ENCODE results near the gene CDHR5. TPM values are rescaled to one million over a fixed set of nuclear protein-coding genes. Genes with fewer than 3 reads are reported as not detected.

The CDHR5 gene
- total RNA-seq, 1 donor from 2014 or later: not detected

DNA sequence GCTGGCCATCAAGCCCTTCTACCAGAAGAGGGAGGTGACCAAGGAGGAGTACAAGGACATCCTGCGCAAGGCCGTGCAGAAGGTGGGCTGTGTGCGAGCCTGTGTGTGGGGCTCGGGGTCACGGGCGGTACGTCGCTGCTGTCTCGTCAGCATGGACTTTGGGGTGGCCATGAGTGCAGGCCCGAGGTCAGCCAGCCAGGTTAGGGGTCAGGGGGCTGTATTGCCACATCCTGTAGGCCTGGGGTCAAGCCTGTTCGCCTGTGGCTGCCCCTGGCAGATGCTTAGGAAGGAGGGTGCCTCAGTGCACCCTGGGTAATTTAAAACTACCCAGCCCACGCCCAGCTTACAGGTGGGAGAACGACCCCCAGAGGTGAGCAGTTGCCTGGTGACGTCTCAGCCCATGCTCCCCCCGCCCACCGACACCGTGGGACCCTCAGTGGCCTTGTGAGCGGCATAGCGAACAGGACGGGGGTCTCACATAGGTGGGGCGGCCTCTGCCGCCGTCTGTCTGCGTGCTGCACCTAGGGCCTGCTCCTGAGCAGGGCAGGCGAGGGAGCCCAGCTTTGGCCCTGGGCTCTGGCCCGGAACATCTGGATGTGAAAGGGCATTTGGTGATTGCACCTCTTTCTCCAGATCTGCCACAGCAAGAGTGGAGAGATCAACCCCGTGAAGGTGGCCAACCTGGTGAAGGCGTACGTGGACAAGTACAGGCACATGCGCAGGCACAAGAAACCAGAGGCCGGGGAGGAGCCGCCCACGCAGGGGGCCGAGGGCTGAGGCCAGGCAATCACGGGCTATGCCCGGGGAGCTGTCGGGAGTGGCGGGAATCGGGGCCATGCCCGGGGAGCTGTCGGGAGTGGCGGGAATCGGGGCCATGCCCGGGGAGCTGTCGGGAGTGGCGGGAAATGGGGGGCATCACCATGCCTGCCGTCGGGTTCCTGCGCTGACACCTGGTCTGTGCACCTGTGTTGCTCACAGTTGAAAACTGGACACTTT is 13.5 kb downstream of the CDHR5 start:
- peaks cover 32% of the 10 kb centered on the region for H3F3A ChIP-seq (ENCODE audit: low read depth)
- no peak overlapping the region for H3K9ac ChIP-seq

DNA sequence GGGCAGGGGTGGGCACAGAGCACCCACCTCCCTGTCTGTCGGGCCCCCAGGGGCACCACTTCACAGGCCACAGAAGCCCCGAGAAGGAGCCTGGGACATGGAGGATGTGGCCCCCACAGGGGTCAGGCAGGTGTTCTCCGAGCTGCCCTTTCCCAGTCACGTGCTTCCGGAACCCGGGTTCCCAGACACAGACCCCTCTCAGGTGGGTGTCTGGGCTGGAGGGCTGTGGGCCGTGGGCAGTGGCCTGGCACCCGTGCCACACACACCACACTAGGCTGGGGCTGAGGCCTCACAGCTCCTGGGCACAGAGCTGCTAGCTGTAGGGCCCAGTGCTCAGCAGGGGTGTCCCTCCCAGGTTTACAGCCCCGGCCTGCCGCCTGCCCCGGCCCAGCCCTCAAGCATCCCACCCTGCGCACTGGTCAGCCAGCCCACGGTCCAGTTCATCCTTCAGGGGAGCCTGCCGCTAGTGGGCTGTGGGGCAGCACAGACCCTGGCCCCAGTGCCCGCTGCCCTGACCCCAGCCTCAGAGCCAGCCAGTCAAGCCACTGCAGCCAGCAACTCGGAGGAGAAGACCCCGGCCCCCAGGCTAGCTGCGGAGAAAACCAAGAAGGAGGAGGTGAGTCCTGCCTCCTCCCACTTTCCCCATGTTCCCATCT is 14.5 kb downstream of the CDHR5 start:
- TF ChIP-seq EZH2phosphoT487 (IDR thresholded peaks at IDR 0.05): no peak
- TF ChIP-seq EZH2 (IDR thresholded peaks at IDR 0.05): no peak
- no peak for TF ChIP-seq CTCF (IDR thresholded peaks at IDR 0.05)
- no peaks in the 10 kb centered on the region for H3K9me3 Mint-ChIP-seq
- no peaks in the 10 kb centered on the region for H3K36me3 ChIP-seq

More for the DNA sequence above, 13.5 kb downstream of the CDHR5 start:
- no peaks in the 10 kb centered on the region for H3K9me3 Mint-ChIP-seq
- H3K79me2 ChIP-seq (ENCODE audit: low read depth): peaks cover 2% of the 10 kb centered on the region
- H2AFZ ChIP-seq (replicated peaks): no peak overlapping the region
- H4K20me1 ChIP-seq (ENCODE audit: low read depth): peaks cover 56% of the 10 kb centered on the region
- H3K27me3 ChIP-seq: no peaks in the 10 kb centered on the region
- DNase-seq (ENCODE audit: low spot score): no peak
- peaks cover 17% of the 10 kb centered on the region for H3K27me3 Mint-ChIP-seq (ENCODE audit: insufficient read depth, low read depth)
- H3K4me3 Mint-ChIP-seq: peak overlapping the region; percentile 58
- no peak overlapping the region for H3K27ac ChIP-seq
- no peaks in the 10 kb centered on the region for H3K4me1 ChIP-seq
- H3K27ac Mint-ChIP-seq: no peak overlapping the region
- H3K4me1 Mint-ChIP-seq: no peaks in the 10 kb centered on the region
- TF ChIP-seq CTCF (IDR thresholded peaks at IDR 0.05) (no peak), EZH2phosphoT487 (IDR thresholded peaks at IDR 0.05) (no peak), EZH2 (IDR thresholded peaks at IDR 0.05) (no peak)
- H3K4me3 ChIP-seq: no peak overlapping the region
- no peaks in the 10 kb centered on the region for H3K36me3 ChIP-seq
- H3K4me2 ChIP-seq: no peak overlapping the region
- H3K36me3 Mint-ChIP-seq: peaks cover 13% of the 10 kb centered on the region
- no peaks in the 10 kb centered on the region for H3K9me3 ChIP-seq (ENCODE audit: low read depth)

DNA sequence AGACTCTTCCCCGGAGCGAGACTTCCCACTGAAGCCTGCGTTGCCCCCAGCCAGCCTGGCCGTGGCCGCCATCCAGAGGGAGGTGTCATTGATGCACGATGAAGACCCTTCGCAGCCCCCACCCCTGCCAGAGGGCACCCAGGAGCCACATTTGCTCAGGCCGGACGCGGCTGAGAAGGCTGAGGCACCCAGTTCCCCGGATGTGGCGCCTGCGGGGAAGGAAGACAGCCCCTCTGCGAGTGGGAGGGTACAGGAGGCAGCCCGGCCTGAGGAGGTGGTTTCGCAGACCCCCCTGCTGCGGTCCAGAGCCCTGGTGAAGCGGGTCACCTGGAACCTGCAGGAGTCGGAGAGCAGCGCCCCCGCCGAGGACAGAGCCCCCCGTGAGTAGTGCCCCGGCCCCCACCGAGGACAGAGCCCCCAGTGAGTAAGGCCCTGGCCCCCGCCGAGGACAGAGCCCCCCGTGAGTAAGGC is 15.4 kb downstream of the CDHR5 start:
- no peaks in the 10 kb centered on the region for H3K4me1 ChIP-seq
- H3K79me2 ChIP-seq (ENCODE audit: low read depth): no peaks in the 10 kb centered on the region
- peaks cover 46% of the 10 kb centered on the region for H4K20me1 ChIP-seq (ENCODE audit: low read depth)
- H3K9ac ChIP-seq: no peak overlapping the region
- peaks cover 22% of the 10 kb centered on the region for H3F3A ChIP-seq (ENCODE audit: low read depth)
- H3K4me3 ChIP-seq: no peak overlapping the region
- H3K9me3 ChIP-seq (ENCODE audit: low read depth): no peaks in the 10 kb centered on the region
- Mint-ChIP-seq H3K4me1 (no peaks in the 10 kb centered on the region), H3K27ac (peak overlapping the region; percentile 46), H3K4me3 (no peak overlapping the region), H3K27me3 (ENCODE audit: insufficient read depth, low read depth) (peaks cover 13% of the 10 kb centered on the region), H3K36me3 (peaks cover 13% of the 10 kb centered on the region), H3K9me3 (no peaks in the 10 kb centered on the region)
- H3K36me3 ChIP-seq: no peaks in the 10 kb centered on the region
- H3K4me2 ChIP-seq: no peak overlapping the region
- DNase-seq (ENCODE audit: low spot score): no peak
- no peak overlapping the region for H2AFZ ChIP-seq (replicated peaks)
- no peaks in the 10 kb centered on the region for H3K27me3 ChIP-seq
- no peak overlapping the region for H3K27ac ChIP-seq
- TF ChIP-seq EZH2phosphoT487 (IDR thresholded peaks at IDR 0.05) (no peak), CTCF (IDR thresholded peaks at IDR 0.05) (no peak), EZH2 (IDR thresholded peaks at IDR 0.05) (no peak)

More for the DNA sequence above, 14.5 kb downstream of the CDHR5 start:
- no peak overlapping the region for H3K27ac Mint-ChIP-seq
- Histone ChIP-seq H3K9ac (no peak overlapping the region), H3K27me3 (no peaks in the 10 kb centered on the region), H3K4me2 (no peak overlapping the region), H3K9me3 (ENCODE audit: low read depth) (no peaks in the 10 kb centered on the region), H2AFZ (replicated peaks) (no peak overlapping the region), H3K27ac (no peak overlapping the region), H3K79me2 (ENCODE audit: low read depth) (no peaks in the 10 kb centered on the region), H3F3A (ENCODE audit: low read depth) (peaks cover 30% of the 10 kb centered on the region), H4K20me1 (ENCODE audit: low read depth) (peaks cover 55% of the 10 kb centered on the region), H3K4me3 (no peak overlapping the region), H3K4me1 (no peaks in the 10 kb centered on the region)
- H3K4me1 Mint-ChIP-seq: no peaks in the 10 kb centered on the region
- DNase-seq (ENCODE audit: low spot score): no peak
- H3K36me3 Mint-ChIP-seq: peaks cover 13% of the 10 kb centered on the region
- no peak overlapping the region for H3K4me3 Mint-ChIP-seq
- peaks cover 15% of the 10 kb centered on the region for H3K27me3 Mint-ChIP-seq (ENCODE audit: insufficient read depth, low read depth)
